ENCODE data around the gene DLG5.

The DLG5 gene

DNA sequence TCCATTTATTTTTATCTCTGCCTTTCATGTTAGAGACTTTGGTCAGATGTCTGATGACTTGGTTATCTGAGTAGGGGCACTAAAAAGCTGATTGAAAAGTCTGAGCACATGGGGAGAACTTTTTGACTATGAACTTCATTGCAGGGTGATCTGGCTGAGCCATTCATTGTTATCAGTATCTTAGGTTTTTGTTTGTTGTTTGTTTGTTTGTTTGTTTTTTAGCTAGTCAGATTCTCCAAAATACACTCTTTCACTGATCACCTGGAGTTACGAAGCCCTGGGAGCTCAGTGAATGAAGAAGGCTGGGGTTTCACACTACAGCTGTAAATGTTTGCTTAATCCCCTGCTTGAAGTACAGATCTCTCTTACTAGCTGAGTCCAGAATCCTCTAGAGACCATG, 28.6 kb upstream of the DLG5 start:
- DNase-seq (ENCODE audit: extremely low read depth in 1 of 2, low read depth in 1 of 2) = no peak

DNA sequence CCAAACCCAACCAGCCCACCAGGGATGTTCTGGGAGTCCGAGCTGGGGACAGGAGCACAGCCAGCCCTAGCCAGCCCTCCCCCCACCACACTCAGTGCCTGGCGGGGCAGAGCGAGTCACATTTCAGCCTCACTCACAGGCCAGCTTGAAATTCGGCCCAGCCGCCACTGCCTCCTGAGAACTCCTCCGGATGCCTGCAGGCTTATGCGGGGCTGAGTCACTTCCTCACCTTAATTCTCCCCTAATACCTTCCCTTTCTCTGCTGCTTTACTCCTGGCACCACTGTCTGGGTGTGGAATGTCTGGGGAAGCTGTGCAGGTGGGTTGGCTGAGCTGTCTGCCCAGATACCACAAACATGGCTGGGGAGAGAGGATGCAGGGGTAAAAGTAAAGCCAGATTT, 22.6 kb upstream of the DLG5 start:
- DNase-seq (ENCODE audit: extremely low read depth in 1 of 2, low read depth in 1 of 2) = no peak

DNA sequence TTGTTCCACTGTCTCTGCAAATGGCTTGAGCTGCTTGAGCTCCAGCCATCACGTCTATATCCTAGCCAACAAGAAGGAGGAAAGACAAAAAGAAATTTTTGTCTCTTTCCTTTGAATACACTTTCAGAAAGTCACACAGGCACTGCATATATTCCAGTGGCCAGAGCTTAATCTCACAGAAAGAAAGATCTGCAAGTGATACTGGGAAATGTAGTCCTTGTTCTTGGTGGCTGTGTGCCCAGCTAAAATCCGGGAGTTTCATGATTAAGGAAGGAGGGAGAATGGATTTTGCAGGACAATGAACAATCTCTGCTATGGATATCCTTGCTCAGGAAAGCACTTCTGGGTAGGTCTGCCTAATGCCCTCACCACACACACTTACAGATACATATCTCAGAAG, 19.5 kb upstream of the DLG5 start:
- no peak for DNase-seq (ENCODE audit: extremely low read depth in 1 of 2, low read depth in 1 of 2)

GRCh38 chr10:77944519-77944918, 18.0 kb upstream of the DLG5 start:
- DNase-seq (ENCODE audit: extremely low read depth in 1 of 2, low read depth in 1 of 2) = no peak

- no peak for DNase-seq (ENCODE audit: extremely low read depth in 1 of 2, low read depth in 1 of 2)
These were observed 16.8 kb upstream of the DLG5 start for GRCh38 chr10:77943121-77943901.

DNA sequence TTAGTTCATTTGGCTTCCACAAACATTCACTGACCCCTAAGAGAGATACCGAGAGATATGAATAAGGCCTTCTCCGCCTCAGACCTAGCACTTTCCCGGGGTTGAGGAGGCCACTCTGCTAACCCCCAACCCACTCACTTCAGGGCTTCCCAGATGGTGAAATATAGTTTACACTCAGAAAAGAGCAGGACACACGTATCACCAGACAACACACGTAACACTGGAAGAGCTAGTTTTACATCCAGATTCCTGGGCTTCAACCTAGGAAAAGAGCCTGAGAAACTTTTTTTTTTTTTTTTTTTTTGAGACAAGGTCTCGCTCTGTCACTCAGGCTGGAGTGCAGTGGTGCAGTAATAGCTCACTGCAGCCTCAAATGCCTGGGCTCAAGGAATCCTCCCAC, 15.2 kb upstream of the DLG5 start:
- no peak for DNase-seq (ENCODE audit: extremely low read depth in 1 of 2, low read depth in 1 of 2)

GRCh38 chr10:77940627-77941026, 14.1 kb upstream of the DLG5 start:
- no peak for DNase-seq (ENCODE audit: extremely low read depth in 1 of 2, low read depth in 1 of 2)

- no peak for DNase-seq (ENCODE audit: extremely low read depth in 1 of 2, low read depth in 1 of 2)
These were observed 13.7 kb upstream of the DLG5 start for GRCh38 chr10:77940225-77940624.

DNA sequence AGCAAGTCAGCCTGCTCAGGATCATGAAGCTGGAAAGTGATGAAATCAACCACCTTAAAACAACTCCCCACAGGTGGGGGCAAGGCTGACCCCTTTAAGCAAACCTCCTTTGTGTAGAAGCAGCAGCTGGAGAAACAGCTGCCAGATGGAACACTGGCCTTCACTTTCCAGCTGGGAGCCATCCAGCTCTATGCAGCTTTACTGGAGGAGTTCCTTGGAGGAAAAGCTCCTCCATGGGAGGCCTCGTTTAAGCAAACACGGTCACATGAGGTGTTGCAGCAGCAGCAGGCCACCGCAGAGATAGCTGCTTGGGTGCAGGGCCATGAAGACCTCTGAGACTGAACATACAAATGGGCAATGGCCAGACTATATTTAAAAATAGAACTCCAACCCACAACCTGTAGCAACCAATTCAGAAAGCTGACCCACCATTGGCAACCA, 13.0 kb upstream of the DLG5 start:
- DNase-seq (ENCODE audit: extremely low read depth in 1 of 2, low read depth in 1 of 2) = no peak

GRCh38 chr10:77936697-77937567, 10.4 kb upstream of the DLG5 start:
- no peak for DNase-seq (ENCODE audit: extremely low read depth in 1 of 2, low read depth in 1 of 2)

GRCh38 chr10:77932016-77932715, 5.6 kb upstream of the DLG5 start:
- DNase-seq (ENCODE audit: extremely low read depth in 1 of 2, low read depth in 1 of 2) = no peak

DNA sequence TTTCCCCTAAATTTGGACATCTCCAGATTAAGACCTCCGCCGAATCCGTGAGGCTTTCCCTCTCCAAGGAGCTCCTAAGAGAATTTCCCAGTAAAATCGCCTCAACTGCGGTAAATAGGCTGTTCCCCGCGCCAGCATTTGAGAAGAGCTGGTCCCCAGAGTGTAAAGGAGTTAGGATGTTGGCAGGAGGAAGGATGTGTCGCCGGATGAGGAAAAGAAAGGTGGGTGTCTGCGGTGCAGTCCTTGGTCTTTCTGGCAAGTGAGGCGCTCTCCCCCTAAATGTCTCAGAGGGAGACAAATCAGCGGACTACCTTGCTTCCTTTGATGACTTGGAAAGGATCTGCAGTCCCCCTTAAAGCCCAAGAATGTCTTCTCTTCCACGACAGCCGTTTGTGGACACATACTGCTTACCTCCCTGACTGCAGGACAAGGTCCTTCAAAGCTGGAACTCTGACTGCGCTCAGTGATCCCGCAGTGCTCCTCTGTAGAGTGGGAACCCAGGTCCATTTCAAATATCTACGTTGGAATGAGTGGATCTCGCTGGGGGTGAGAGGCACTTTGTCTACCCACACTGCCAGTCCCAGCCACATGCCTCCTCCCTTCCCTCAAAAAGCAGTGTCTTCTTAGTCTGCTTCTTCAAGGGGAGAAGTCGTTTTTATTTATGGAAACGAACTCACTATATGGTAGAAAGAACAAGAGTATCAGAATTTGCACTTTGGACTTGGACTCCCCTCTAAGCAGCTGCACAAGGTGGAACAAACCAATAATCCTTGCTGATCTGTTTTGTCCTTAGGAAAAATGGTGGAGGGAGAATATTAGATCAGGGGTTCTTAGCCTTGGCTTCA, 1.1 kb upstream of the DLG5 start:
- DNase-seq (ENCODE audit: extremely low read depth in 1 of 2, low read depth in 1 of 2) = no peak

DNA sequence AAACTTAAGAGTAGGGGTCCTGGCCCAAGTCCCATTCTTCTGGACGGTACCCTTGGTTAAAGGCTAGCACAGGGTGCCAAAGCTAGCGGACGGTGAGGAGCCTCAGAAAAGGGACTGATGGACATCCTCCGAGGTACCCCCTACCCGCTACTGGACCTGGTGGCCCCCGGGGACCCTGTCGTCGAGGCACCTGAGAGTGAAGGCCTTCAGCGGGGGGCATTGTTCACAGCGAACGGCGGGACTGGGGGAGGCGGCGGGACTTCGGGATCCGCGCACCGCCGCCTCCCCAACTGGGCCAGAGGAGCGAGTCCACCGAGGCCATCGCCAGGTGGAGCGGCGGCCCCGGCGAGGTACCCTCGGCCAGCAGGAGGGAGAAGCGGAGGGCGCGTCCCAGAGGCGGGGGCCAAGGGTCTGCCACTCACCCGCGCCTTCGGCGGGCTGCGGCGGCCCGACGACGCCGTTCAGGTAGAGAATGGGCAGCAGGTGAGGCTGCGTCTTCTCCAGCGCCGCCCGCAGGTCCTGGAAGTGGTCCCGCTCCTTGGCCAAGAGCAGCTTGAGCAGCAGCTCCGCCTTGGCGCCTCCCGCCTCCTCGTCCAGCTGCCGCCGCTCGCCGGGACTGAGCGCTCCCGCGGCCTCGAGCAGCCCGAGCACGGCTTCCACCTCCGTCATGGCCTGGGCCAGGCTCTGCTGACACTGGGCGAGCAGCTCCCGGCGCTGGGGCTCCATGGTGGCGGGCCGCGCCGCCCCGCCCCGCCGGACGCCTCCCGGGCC, 575 bp downstream of the DLG5 start:
- DNase-seq (ENCODE audit: extremely low read depth in 1 of 2, low read depth in 1 of 2) = peak in 1 of 2 donors; percentile 3

DNA sequence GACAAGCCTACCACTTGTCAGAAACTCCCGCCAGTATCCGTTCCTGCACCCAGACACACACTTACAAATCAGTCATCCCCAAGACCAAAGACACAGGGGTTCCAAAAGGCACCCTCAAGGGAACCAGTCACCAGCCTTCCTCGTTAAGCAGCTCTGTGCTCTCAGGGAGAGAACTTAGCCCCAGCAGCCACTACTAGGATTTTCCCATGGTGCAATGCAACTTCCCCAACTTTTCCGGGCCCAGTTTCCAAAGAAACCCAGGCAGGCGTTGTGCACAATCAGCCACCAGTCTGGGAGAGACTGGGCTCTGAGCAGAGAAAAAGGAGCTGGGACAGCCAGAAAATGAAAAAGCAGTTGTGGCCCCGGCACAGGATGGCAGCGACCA, 1.2 kb downstream of the DLG5 start:
- DNase-seq (ENCODE audit: extremely low read depth in 1 of 2, low read depth in 1 of 2) = no peak

DNA sequence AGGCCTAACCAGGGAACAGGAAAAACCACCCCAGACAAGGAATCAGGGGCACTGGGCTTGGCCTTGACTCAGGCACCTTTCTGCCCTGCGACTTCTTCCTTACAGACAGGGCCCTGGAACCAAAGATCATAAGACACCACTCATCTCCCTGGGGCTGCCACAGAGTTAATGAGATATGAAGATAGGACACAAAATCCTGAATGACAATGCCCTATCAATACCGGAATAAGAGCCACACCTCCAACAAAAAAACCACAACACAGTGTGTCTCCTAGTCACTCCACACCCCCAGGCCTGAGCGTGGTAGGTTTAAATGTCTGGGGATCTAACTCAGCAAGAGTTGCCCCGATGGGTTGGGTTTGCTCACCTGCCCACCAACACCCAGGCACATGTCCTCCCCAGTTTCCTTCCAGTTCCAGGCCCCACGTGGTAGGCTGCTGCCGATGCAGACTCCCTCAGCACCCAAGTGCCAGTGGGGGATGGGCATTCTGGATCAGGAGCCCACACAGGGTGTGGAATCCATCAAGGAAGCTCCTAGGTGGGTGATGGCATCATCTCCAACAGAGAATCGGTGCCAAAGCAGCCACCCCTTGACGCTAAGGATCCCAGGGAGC, 3.9 kb downstream of the DLG5 start:
- DNase-seq (ENCODE audit: extremely low read depth in 1 of 2, low read depth in 1 of 2) = no peak

- no peak for DNase-seq (ENCODE audit: extremely low read depth in 1 of 2, low read depth in 1 of 2)
These were observed 4.5 kb downstream of the DLG5 start for GRCh38 chr10:77922055-77922454.

- no peak for DNase-seq (ENCODE audit: extremely low read depth in 1 of 2, low read depth in 1 of 2)
These were observed 5.2 kb downstream of the DLG5 start for GRCh38 chr10:77921395-77921794.

DNA sequence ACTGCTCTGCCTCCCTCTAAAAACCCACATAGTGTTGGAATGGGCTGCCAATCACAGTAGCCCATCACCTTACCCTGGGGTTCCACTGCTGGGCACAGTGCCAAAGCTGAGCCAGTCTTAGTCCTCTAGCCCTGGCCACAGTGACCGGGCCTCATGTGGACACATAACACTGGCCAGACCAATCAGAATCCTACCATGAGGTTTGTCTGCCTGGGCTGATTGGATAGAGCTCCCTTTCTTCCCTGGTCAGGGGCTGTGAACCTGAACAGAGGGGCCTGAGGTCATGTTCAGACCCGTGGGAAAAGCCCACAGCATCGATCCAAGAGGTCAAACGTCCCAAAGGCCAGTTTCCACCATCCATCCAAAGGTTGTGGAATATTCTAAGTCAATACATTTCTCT, 6.1 kb downstream of the DLG5 start:
- no peak for DNase-seq (ENCODE audit: extremely low read depth in 1 of 2, low read depth in 1 of 2)

- no peak for DNase-seq (ENCODE audit: extremely low read depth in 1 of 2, low read depth in 1 of 2)
These were observed 6.8 kb downstream of the DLG5 start for GRCh38 chr10:77919713-77920108.
